ENCODE measurements around the gene YY1. TPM values are rescaled to one million over a fixed set of nuclear protein-coding genes. Genes with fewer than 3 reads are reported as not detected.
"Not testable (repeated sequence)": the region's sequence is repeated elsewhere in the genome, so short reads cannot be mapped to it uniquely, and the experiment has no call there.

Gene YY1
- total RNA-seq, 2 experiments from 2014 or later: 85.3 to 116 TPM

DNA sequence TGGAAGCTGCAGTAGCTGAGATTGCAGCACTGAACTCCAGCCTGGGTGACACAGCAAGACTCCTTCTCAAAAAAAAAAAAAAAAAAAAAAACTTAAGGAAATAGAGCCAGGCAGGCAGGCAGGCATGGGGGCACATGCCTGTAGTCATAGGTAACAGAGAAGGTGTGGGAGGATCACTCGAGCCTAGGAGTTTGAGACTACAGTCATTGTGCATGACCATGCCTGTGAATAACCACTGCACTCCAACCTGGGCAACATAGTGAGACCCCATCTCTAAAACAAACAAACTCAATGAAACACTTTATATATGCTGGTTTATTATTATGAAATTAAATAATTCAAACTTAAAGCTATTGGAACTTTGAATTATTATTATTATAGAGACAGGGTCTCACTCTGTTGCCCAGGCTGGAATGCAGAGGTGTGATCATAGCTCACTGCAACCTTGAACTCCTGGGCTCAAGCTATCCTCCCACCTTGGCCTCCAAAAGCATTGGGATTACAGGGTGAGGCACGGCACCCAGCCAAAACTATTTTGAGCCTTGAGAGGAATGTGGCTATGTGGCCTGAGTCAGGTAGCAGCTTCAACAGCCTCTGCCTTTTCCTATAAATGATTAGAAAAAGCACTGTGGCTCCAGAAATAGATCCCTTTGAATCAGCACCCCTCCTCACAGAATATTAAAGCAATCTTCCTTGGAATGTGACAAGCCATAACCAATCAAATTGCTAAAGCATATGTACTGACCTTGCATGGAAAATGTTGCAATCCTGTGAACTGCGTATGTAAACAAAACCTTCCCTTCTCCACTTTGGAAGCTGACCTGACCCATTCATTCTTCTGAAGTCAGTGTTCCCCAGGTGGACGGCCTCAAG, 34.7 kb upstream of the YY1 start:
- CTCF ChIA-PET: interaction anchor here (0.7 to 4.0 kb wide), 5 partner anchors 11 to 94 kb away, joined by 4 to 29 read pairs (median 4); no protein-coding TSS in a partner anchor
- DNase-seq: no peak
- Mint-ChIP-seq H3K27ac (no peak overlapping the region), H3K4me3 (no peak overlapping the region), H3K4me1 (no peaks in the 10 kb centered on the region), H3K9me3 (ENCODE audit: low read depth) (no peaks in the 10 kb centered on the region), H3K36me3 (no peaks in the 10 kb centered on the region), H3K27me3 (peaks cover 7% of the 10 kb centered on the region)
- ATAC-seq: no peak

DNA sequence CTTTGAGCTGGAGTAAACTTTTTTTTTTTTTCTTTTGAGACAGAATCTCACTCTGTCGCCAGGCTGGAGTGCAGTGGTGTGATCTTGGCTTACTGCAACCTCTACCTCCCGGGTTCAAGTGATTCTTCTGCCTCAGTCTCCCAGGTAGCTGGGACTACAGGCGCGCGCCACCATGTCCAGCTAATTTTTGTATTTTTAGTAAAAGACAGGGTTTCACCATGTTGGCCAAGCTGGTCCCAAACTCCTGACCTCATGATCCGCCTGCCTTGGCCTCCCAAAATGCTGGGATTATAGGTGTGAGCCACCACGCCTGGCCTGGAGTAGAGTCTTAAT, 34.1 kb upstream of the YY1 start:
- DNase-seq; H3K9me3 Mint-ChIP-seq (ENCODE audit: low read depth); H3K27me3 Mint-ChIP-seq; ATAC-seq; H3K36me3 Mint-ChIP-seq; H3K4me3 Mint-ChIP-seq; H3K27ac Mint-ChIP-seq; H3K4me1 Mint-ChIP-seq: not testable (repeated sequence)
- CTCF ChIA-PET: interaction anchor here (0.9 to 4.0 kb wide), 4 partner anchors 11 to 69 kb away, joined by 4 to 29 read pairs (median 6); no protein-coding TSS in a partner anchor

DNA sequence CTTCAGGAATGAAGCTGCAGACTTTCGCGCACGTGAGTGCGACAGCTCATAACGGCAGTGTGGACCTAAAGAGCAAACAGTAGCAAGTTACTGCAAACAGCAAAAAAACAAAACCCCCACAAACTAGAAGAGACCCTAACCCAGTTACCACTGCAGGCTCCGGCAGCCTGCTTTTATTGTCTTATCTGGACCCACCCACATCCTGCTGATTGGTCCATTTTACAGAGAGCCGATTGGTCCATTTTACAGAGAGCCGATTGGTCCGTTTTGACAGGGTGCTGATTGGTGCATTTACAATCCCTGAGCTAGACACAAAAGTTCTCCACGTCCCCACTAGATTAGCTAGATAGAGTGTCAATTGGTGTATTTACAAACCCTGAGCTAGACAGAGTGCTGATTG, 31.4 kb upstream of the YY1 start:
- not testable (repeated sequence) for DNase-seq; H3K4me3 Mint-ChIP-seq; ATAC-seq; H3K27me3 Mint-ChIP-seq; H3K36me3 Mint-ChIP-seq; H3K9me3 Mint-ChIP-seq (ENCODE audit: low read depth); H3K27ac Mint-ChIP-seq
- H3K4me1 Mint-ChIP-seq: peaks cover 10% of the 10 kb centered on the region
- CTCF ChIA-PET: interaction anchor here (1.9 kb wide), 1 partner anchor 14 kb away, joined by 11 read pairs; no protein-coding TSS in a partner anchor

- H3K4me3 Mint-ChIP-seq; DNase-seq; H3K9me3 Mint-ChIP-seq (ENCODE audit: low read depth); H3K27ac Mint-ChIP-seq; ATAC-seq; H3K36me3 Mint-ChIP-seq; H3K27me3 Mint-ChIP-seq: not testable (repeated sequence)
- CTCF ChIA-PET: interaction anchor here (1.9 kb wide), 1 partner anchor 15 kb away, joined by 11 read pairs; no protein-coding TSS in a partner anchor
- H3K4me1 Mint-ChIP-seq: peaks cover 16% of the 10 kb centered on the region
Observed at GRCh38 chr14:100208136-100208535, 30.8 kb upstream of the YY1 start.

DNA sequence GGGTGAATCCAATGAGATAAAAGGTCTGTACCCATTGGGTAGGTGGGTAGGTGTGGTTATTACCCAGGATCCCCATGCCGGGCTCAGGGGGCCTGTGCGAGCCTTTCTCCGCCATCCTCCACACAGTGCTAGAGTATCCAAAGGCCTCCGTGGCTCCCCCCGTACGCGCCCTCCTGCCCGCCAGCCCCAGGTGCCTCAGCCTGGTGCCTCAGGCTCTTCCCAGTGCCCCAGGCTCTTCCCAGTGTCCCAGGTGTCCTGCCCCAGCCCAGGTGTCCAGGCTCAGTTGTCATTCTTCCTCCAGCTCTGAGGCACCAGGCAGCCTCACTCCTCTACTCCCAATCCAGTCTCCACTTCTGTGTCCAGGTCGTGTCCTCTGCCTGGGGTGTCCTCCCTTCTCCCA, 27.6 kb upstream of the YY1 start:
- Mint-ChIP-seq H3K4me1 (peaks cover 31% of the 10 kb centered on the region), H3K27ac (peak overlapping the region; percentile 9), H3K27me3 (no peaks in the 10 kb centered on the region), H3K36me3 (no peaks in the 10 kb centered on the region), H3K4me3 (no peak overlapping the region), H3K9me3 (ENCODE audit: low read depth) (no peaks in the 10 kb centered on the region)
- DNase-seq (no peak), ATAC-seq (no peak)
- CTCF ChIA-PET: interaction anchor here (2.3 to 6.8 kb wide), 2 partner anchors 11 to 18 kb away, joined by 7 to 56 read pairs; no protein-coding TSS in a partner anchor

GRCh38 chr14:100211893-100212292, 27.1 kb upstream of the YY1 start:
- no peak for DNase-seq
- CTCF ChIA-PET: interaction anchor here (1.7 to 6.8 kb wide), 3 partner anchors 10 to 18 kb away, joined by 4 to 56 read pairs (median 7); no protein-coding TSS in a partner anchor
- H3K9me3 Mint-ChIP-seq (ENCODE audit: low read depth): no peaks in the 10 kb centered on the region
- H3K4me3 Mint-ChIP-seq: no peak overlapping the region
- H3K27ac Mint-ChIP-seq: peak overlapping the region; percentile 9
- H3K36me3 Mint-ChIP-seq: no peaks in the 10 kb centered on the region
- H3K4me1 Mint-ChIP-seq: peaks cover 31% of the 10 kb centered on the region
- no peak for ATAC-seq
- H3K27me3 Mint-ChIP-seq: no peaks in the 10 kb centered on the region

DNA sequence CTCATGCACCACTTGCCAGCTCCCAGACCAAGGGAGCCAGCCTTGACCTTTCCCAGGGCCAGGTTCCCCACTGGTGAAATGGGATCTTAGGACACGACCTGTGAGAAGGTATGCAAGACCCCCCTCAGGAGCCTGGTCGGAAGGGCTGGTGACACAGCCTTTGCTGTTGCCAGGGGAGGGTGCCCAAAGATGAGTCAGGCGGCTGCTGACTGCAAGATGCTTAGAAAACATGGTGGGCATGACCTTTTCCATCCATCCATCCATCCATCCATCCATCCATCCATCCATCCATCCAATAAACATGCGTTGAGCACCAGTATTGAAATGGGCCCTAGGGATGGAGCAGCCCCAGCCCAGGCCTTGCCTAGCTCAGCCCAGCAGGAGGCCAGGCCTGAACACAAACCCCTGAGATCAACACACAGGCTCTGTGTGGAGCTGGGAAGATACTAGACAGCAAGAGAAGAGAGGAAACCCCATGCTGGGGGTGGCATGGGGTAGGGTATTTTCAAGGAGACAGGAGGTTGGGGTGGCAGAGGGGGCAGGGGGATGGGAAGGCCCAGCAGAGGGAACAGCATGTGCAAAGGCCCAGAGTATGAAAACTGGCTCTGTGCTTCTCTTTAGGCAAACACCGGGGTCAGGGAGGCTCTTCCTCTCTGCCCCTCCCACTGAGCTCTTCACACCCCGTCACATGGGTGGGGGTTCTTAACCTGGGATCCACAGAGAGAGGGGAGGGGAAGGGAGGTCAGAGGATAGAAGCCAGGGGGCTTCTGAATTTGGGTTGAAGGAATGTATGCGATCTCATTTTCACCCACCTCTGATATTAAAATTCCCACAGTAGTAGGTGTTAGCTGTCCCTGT, 26.2 kb upstream of the YY1 start:
- Mint-ChIP-seq H3K27ac (no peak overlapping the region), H3K27me3 (no peaks in the 10 kb centered on the region), H3K4me1 (peaks cover 31% of the 10 kb centered on the region), H3K9me3 (ENCODE audit: low read depth) (no peaks in the 10 kb centered on the region), H3K36me3 (no peaks in the 10 kb centered on the region), H3K4me3 (peak overlapping the region; percentile 68)
- no peak for ATAC-seq
- DNase-seq: no peak
- CTCF ChIA-PET: interaction anchor here (0.9 to 6.8 kb wide), 8 partner anchors 9 to 732 kb away, joined by 3 to 56 read pairs (median 4); partner anchors contain the start of gene CCNK

GRCh38 chr14:100213587-100213955, 25.4 kb upstream of the YY1 start:
- DNase-seq: no peak
- Mint-ChIP-seq H3K27ac (peak overlapping the region; percentile 80), H3K27me3 (no peaks in the 10 kb centered on the region), H3K4me1 (peaks cover 31% of the 10 kb centered on the region), H3K9me3 (ENCODE audit: low read depth) (no peaks in the 10 kb centered on the region), H3K36me3 (no peaks in the 10 kb centered on the region), H3K4me3 (peak overlapping the region; percentile 68)
- ATAC-seq: no peak
- CTCF ChIA-PET: interaction anchor here (0.9 to 6.8 kb wide), 7 partner anchors 8 to 732 kb away, joined by 3 to 56 read pairs (median 4); partner anchors contain the start of gene CCNK

DNA sequence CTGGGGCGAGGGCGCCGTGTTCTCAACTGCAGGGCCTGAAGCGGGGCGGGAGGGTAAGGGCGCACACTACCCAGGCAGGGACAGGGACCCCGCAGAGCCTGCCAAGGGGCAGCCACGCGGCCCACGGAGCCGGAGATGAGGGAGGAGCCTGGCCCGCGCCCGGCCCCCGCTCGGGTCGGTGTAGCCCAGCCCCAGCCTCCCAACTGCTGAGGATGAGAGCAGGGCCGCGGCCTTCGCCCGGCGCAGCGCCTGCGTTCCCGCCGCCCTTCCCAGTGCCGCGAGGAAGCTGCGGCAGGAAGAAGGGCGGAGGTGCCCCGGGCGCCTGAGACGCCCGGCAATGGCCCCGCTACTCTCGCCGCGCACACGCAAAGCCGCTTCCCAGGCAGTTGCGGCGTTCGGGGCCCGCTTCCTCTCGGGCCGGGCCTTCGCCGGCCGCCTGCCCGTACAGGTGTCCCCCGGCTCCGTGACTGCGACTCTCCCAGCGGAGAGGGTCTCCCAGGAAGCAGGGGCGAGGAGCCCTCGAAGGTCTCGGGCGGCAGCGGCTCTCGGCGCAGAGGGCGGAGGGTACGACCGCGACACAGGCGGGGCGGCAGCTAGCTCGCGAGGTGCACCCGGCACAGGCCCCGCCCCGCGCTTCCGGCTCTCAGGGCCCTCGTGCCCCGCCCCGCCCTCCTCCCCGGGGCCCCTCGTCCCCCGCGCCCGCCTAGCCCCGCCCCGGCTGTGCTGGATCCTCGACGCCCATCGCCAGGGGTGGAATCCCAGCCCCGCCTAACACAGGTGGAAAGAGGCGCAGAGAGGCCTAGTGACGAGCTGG, 24.8 kb upstream of the YY1 start:
- peak; percentile 96 for ATAC-seq
- H3K27ac Mint-ChIP-seq: peak overlapping the region; percentile 88
- CTCF ChIA-PET: interaction anchor here (0.8 to 6.8 kb wide), 6 partner anchors 9 to 58 kb away, joined by 3 to 56 read pairs (median 8); no protein-coding TSS in a partner anchor

DNA sequence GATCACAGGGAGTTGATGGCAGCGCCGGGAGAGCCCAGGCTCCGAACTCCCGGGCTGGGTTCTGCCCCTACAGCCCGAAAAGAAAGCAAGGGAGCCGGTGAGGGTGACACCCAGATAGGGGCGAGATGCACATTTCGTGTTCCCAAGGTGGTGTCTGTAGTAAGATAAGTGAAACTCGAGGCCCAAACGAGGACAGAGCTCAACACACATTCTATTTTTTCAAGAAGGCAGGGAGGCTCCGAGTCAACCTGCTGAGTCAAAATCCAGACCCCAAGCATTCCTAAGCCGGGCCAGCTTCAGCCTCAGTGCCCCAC, 24.2 kb upstream of the YY1 start:
- DNase-seq (no peak), ATAC-seq (no peak)
- no peaks in the 10 kb centered on the region for H3K27me3 Mint-ChIP-seq
- H3K9me3 Mint-ChIP-seq (ENCODE audit: low read depth): no peaks in the 10 kb centered on the region
- H3K4me3 Mint-ChIP-seq: peak overlapping the region; percentile 67
- peak overlapping the region; percentile 88 for H3K27ac Mint-ChIP-seq
- H3K4me1 Mint-ChIP-seq: peaks cover 35% of the 10 kb centered on the region
- no peaks in the 10 kb centered on the region for H3K36me3 Mint-ChIP-seq
- CTCF ChIA-PET: interaction anchor here (0.8 to 6.8 kb wide), 6 partner anchors 8 to 59 kb away, joined by 3 to 56 read pairs (median 8); no protein-coding TSS in a partner anchor

More for the DNA sequence above, 24.8 kb upstream of the YY1 start:
- Mint-ChIP-seq H3K9me3 (ENCODE audit: low read depth) (no peaks in the 10 kb centered on the region), H3K4me1 (peaks cover 31% of the 10 kb centered on the region), H3K36me3 (no peaks in the 10 kb centered on the region), H3K27me3 (no peaks in the 10 kb centered on the region), H3K4me3 (peak overlapping the region; percentile 68)
- DNase-seq: peak; percentile 94

DNA sequence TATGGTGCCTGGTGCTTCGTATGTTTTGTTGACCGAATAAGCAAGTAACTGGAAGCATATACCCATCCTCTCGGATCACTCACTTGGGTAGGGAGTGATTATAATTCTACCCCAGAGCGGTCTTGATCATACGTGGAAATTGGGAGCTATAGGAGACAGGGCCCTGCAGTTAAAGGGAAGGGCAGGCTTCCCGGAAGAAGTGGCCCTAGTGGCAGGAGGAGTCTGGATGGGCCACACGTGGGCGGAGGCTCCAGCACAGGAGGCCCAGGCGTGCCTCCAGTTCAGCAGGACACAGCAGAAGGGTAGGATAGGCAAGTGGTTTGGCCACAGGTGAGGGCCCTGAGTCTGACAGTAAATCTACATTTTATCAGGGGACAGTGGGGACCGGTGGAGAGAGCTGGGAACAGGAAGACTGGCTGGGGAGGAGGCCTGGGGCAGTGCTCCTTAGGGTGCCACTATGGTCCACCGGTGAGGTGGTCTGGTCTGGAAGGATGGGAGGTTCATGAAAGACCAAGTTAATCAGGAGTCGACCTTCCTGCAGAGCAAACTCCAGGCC, 23.5 kb upstream of the YY1 start:
- Mint-ChIP-seq H3K4me1 (peaks cover 35% of the 10 kb centered on the region), H3K27me3 (no peaks in the 10 kb centered on the region), H3K4me3 (peak overlapping the region; percentile 13), H3K9me3 (ENCODE audit: low read depth) (no peaks in the 10 kb centered on the region), H3K36me3 (no peaks in the 10 kb centered on the region), H3K27ac (peak overlapping the region; percentile 88)
- no peak for DNase-seq
- CTCF ChIA-PET: interaction anchor here (0.8 to 6.8 kb wide), 5 partner anchors 7 to 25 kb away, joined by 3 to 56 read pairs (median 12); no protein-coding TSS in a partner anchor
- no peak for ATAC-seq

DNA sequence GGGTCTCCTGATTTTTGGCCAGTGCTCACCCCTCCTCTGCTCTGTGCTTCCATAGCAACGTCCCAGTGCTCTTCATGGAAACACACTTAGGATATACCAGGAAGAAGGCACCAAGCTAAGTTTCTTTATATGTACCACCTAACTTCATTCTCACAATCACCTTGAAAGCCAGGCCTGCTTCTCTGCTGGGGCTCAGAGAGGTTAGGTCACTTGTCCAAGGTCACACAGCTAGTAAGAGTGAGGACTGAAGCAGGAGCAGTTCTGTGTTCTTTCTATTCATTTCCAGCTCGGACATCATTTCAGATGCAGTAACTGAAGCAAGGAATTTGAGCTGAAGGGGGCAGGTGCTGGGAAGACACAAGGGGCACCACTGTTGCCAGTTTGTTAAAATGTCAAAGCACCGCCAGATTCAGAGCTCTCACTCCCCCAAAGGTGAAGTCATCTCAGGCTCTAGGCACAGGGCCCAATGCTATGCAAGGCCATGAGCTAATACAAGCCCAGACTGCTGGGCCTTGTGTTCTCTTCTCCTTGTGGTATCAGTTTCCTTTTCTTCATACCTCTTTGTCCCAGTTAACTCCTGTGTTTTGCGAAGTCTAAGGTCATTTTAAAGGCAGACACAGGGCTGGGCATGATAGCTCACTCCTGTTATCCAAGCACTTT, 19.7 kb upstream of the YY1 start:
- Mint-ChIP-seq H3K36me3 (no peaks in the 10 kb centered on the region), H3K4me1 (peaks cover 34% of the 10 kb centered on the region), H3K9me3 (ENCODE audit: low read depth) (no peaks in the 10 kb centered on the region), H3K27ac (no peak overlapping the region), H3K4me3 (no peak overlapping the region), H3K27me3 (no peaks in the 10 kb centered on the region)
- DNase-seq: no peak
- CTCF ChIA-PET: interaction anchor here (0.6 to 4.9 kb wide), 4 partner anchors 18 to 84 kb away, joined by 3 to 28 read pairs (median 8); partner anchors contain the start of gene YY1
- ATAC-seq: no peak
